ENCODE results near the gene SLC17A1. TPM values are rescaled to one million over a fixed set of nuclear protein-coding genes. Genes with fewer than 3 reads are reported as not detected.
A peak's percentile ranks its signal among the peaks of the same experiment; 100 is the strongest.

Gene SLC17A1
- total RNA-seq, 1 experiment from 2014 or later = not detected

GRCh38 chr6:25851961-25852360 is 20.1 kb upstream of the SLC17A1 start:
- Histone ChIP-seq H3K36me3 (replicated peaks; ENCODE audit: control insufficient read depth, insufficient read depth, low read length) (no peaks in the 10 kb centered on the region), H3K27me3 (ENCODE audit: control insufficient read depth, insufficient read depth, low read length) (no peaks in the 10 kb centered on the region), H3K4me3 (ENCODE audit: insufficient read depth, low read depth, low read length) (no peak overlapping the region)
- no peak for DNase-seq

GRCh38 chr6:25844518-25844917 is 12.7 kb upstream of the SLC17A1 start:
- Histone ChIP-seq H3K4me3 (ENCODE audit: insufficient read depth, low read depth, low read length) (no peak overlapping the region), H3K36me3 (replicated peaks; ENCODE audit: control insufficient read depth, insufficient read depth, low read length) (no peaks in the 10 kb centered on the region), H3K27me3 (ENCODE audit: control insufficient read depth, insufficient read depth, low read length) (no peaks in the 10 kb centered on the region)
- DNase-seq = no peak

- no peaks in the 10 kb centered on the region for H3K36me3 ChIP-seq (replicated peaks; ENCODE audit: control insufficient read depth, insufficient read depth, low read length)
- DNase-seq = no peak
- H3K27me3 ChIP-seq (ENCODE audit: control insufficient read depth, insufficient read depth, low read length) = no peaks in the 10 kb centered on the region
- no peak overlapping the region for H3K4me3 ChIP-seq (ENCODE audit: insufficient read depth, low read depth, low read length)
Observed at GRCh38 chr6:25842526-25842925, 10.7 kb upstream of the SLC17A1 start.

GRCh38 chr6:25835442-25836283 is 3.8 kb upstream of the SLC17A1 start:
- DNase-seq = no peak
- Histone ChIP-seq H3K4me3 (ENCODE audit: insufficient read depth, low read depth, low read length) (no peak overlapping the region), H3K27me3 (ENCODE audit: control insufficient read depth, insufficient read depth, low read length) (no peaks in the 10 kb centered on the region), H3K36me3 (replicated peaks; ENCODE audit: control insufficient read depth, insufficient read depth, low read length) (no peaks in the 10 kb centered on the region)

GRCh38 chr6:25834950-25835349 is 3.1 kb upstream of the SLC17A1 start:
- no peak overlapping the region for H3K4me3 ChIP-seq (ENCODE audit: insufficient read depth, low read depth, low read length)
- no peaks in the 10 kb centered on the region for H3K36me3 ChIP-seq (replicated peaks; ENCODE audit: control insufficient read depth, insufficient read depth, low read length)
- H3K27me3 ChIP-seq (ENCODE audit: control insufficient read depth, insufficient read depth, low read length) = no peaks in the 10 kb centered on the region
- no peak for DNase-seq

GRCh38 chr6:25833136-25833535 is 1.3 kb upstream of the SLC17A1 start:
- Histone ChIP-seq H3K4me3 (ENCODE audit: insufficient read depth, low read depth, low read length) (no peak overlapping the region), H3K36me3 (replicated peaks; ENCODE audit: control insufficient read depth, insufficient read depth, low read length) (no peaks in the 10 kb centered on the region), H3K27me3 (ENCODE audit: control insufficient read depth, insufficient read depth, low read length) (no peaks in the 10 kb centered on the region)
- DNase-seq = no peak

- Histone ChIP-seq H3K36me3 (replicated peaks; ENCODE audit: control insufficient read depth, insufficient read depth, low read length) (no peaks in the 10 kb centered on the region), H3K4me3 (ENCODE audit: insufficient read depth, low read depth, low read length) (no peak overlapping the region), H3K27me3 (ENCODE audit: control insufficient read depth, insufficient read depth, low read length) (no peaks in the 10 kb centered on the region)
- DNase-seq = no peak
Observed at GRCh38 chr6:25832670-25833069, 818 bp upstream of the SLC17A1 start.

GRCh38 chr6:25832307-25832662 is 433 bp upstream of the SLC17A1 start:
- no peak for DNase-seq
- Histone ChIP-seq H3K4me3 (ENCODE audit: insufficient read depth, low read depth, low read length) (no peak overlapping the region), H3K27me3 (ENCODE audit: control insufficient read depth, insufficient read depth, low read length) (no peaks in the 10 kb centered on the region), H3K36me3 (replicated peaks; ENCODE audit: control insufficient read depth, insufficient read depth, low read length) (no peaks in the 10 kb centered on the region)

GRCh38 chr6:25830458-25830857 is 1.4 kb downstream of the SLC17A1 start:
- Histone ChIP-seq H3K27me3 (ENCODE audit: control insufficient read depth, insufficient read depth, low read length) (no peaks in the 10 kb centered on the region), H3K4me3 (ENCODE audit: insufficient read depth, low read depth, low read length) (no peak overlapping the region), H3K36me3 (replicated peaks; ENCODE audit: control insufficient read depth, insufficient read depth, low read length) (no peaks in the 10 kb centered on the region)
- no peak for DNase-seq

- Histone ChIP-seq H3K27me3 (ENCODE audit: control insufficient read depth, insufficient read depth, low read length) (no peaks in the 10 kb centered on the region), H3K36me3 (replicated peaks; ENCODE audit: control insufficient read depth, insufficient read depth, low read length) (no peaks in the 10 kb centered on the region), H3K4me3 (ENCODE audit: insufficient read depth, low read depth, low read length) (no peak overlapping the region)
- DNase-seq = no peak
Observed at GRCh38 chr6:25829375-25829774, 2.5 kb downstream of the SLC17A1 start.

GRCh38 chr6:25821341-25821740 is 10.5 kb downstream of the SLC17A1 start:
- no peak for DNase-seq
- no peak overlapping the region for H3K4me3 ChIP-seq (ENCODE audit: insufficient read depth, low read depth, low read length)
- no peaks in the 10 kb centered on the region for H3K36me3 ChIP-seq (replicated peaks; ENCODE audit: control insufficient read depth, insufficient read depth, low read length)
- no peaks in the 10 kb centered on the region for H3K27me3 ChIP-seq (ENCODE audit: control insufficient read depth, insufficient read depth, low read length)

GRCh38 chr6:25816252-25816651 is 15.6 kb downstream of the SLC17A1 start:
- Histone ChIP-seq H3K27me3 (ENCODE audit: control insufficient read depth, insufficient read depth, low read length) (no peaks in the 10 kb centered on the region), H3K36me3 (replicated peaks; ENCODE audit: control insufficient read depth, insufficient read depth, low read length) (no peaks in the 10 kb centered on the region)
- DNase-seq = peak; percentile 4

GRCh38 chr6:25815194-25815593 is 16.7 kb downstream of the SLC17A1 start:
- Histone ChIP-seq H3K27me3 (ENCODE audit: control insufficient read depth, insufficient read depth, low read length) (no peaks in the 10 kb centered on the region), H3K4me3 (ENCODE audit: insufficient read depth, low read depth, low read length) (no peak overlapping the region), H3K36me3 (replicated peaks; ENCODE audit: control insufficient read depth, insufficient read depth, low read length) (no peaks in the 10 kb centered on the region)
- no peak for DNase-seq

More at GRCh38 chr6:25816252-25816651, 15.6 kb downstream of the SLC17A1 start:
- H3K4me3 ChIP-seq (ENCODE audit: insufficient read depth, low read depth, low read length) = no peak overlapping the region

- no peaks in the 10 kb centered on the region for H3K27me3 ChIP-seq (ENCODE audit: control insufficient read depth, insufficient read depth, low read length)
- H3K4me3 ChIP-seq (ENCODE audit: insufficient read depth, low read depth, low read length) = no peak overlapping the region
- H3K36me3 ChIP-seq (replicated peaks; ENCODE audit: control insufficient read depth, insufficient read depth, low read length) = no peaks in the 10 kb centered on the region
- DNase-seq = no peak
Observed at GRCh38 chr6:25804804-25805203, 27.0 kb downstream of the SLC17A1 start.

GRCh38 chr6:25801436-25801835 is 30.4 kb downstream of the SLC17A1 start:
- no peak overlapping the region for H3K4me3 ChIP-seq (ENCODE audit: insufficient read depth, low read depth, low read length)
- DNase-seq = no peak
- no peaks in the 10 kb centered on the region for H3K27me3 ChIP-seq (ENCODE audit: control insufficient read depth, insufficient read depth, low read length)
- no peaks in the 10 kb centered on the region for H3K36me3 ChIP-seq (replicated peaks; ENCODE audit: control insufficient read depth, insufficient read depth, low read length)

GRCh38 chr6:25794784-25795183 is 37.1 kb downstream of the SLC17A1 start:
- Histone ChIP-seq H3K27me3 (ENCODE audit: control insufficient read depth, insufficient read depth, low read length) (no peaks in the 10 kb centered on the region), H3K4me3 (ENCODE audit: insufficient read depth, low read depth, low read length) (no peak overlapping the region), H3K36me3 (replicated peaks; ENCODE audit: control insufficient read depth, insufficient read depth, low read length) (no peaks in the 10 kb centered on the region)
- DNase-seq = no peak
